H7 (cell line): ENCODE measurements around the gene SLC2A9. TPM values are rescaled to one million over a fixed set of nuclear protein-coding genes. Genes with fewer than 3 reads are reported as not detected.
A peak's percentile ranks its signal among the peaks of the same experiment; 100 is the strongest.

Experiments used
- DNase-seq: peaks from one replicate; pipeline ENCODE4 v3.0.0; 2012
- H3K27me3 ChIP-seq: 2 replicates; pipeline ENCODE4 v1.6.0; 2011; ENCODE audit warnings: mild to moderate bottlenecking, low read length; ENCODE audit not compliant: control insufficient read depth, insufficient read depth
- H3K36me3 ChIP-seq: replicated peaks from 2 replicates; pipeline ENCODE4 v1.5.1; 2011; ENCODE audit warnings: low read length; ENCODE audit not compliant: control insufficient read depth, insufficient read depth
- H3K4me3 ChIP-seq: 2 replicates; pipeline ENCODE4 v1.5.1; 2011; ENCODE audit warnings: low read depth, mild to moderate bottlenecking, control low read depth, low read length, moderate library complexity; ENCODE audit not compliant: insufficient read depth
- total RNA-seq: library from RNA; depleted of rRNA; stranded (reverse); fragments of >200 nt; shearing (Covaris generic); gene quantifications from 2 replicates; pipeline ENCODE4 v1.2.3, GENCODE V29; 2014

SLC2A9 gene
- total RNA-seq, 1 experiment from 2014 or later, result not detected

- Histone ChIP-seq H3K27me3 (no peaks in the 10 kb centered on the region), H3K36me3 (no peaks in the 10 kb centered on the region), H3K4me3 (no peak overlapping the region)
- DNase-seq, result no peak
Measured at GRCh38 chr4:10032625-10033024, 11.3 kb upstream of the SLC2A9 start.

GRCh38 chr4:10031668-10032590, 10.6 kb upstream of the SLC2A9 start:
- no peak for DNase-seq
- Histone ChIP-seq H3K4me3 (no peak overlapping the region), H3K36me3 (no peaks in the 10 kb centered on the region), H3K27me3 (no peaks in the 10 kb centered on the region)

DNA sequence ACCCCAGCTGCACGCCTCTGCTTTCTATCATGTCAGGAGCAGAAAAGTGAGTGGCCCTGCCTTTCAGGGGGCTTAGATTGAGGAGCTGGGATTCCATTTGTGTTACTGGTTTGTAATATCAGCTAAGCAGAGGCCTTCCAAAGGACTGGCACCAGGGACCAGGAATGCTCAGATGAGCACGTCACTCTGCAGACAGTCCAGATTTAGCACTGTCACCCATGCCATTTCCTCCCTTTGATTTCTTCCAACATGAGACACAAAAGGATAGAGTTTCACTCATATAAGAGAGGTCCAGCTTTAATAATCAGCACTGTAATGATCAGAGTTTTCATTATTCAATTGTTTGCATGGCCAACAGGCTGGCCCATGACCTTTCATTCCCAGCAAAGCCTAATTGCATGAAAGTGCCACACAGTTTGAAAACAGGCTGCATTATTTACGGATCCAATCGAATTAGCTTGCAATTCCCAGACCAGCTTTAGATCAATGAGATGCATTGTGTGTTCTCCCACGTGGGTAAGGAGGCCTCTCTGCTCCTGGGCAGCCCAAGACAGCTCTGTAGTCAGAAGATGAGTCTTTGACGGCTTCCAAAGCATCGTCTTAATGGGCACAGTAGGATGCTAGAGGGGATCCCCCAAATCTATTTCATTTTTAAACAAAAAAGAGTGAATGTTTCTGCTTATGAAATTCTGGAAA, 9.8 kb upstream of the SLC2A9 start:
- no peak for DNase-seq
- Histone ChIP-seq H3K4me3 (no peak overlapping the region), H3K36me3 (no peaks in the 10 kb centered on the region), H3K27me3 (no peaks in the 10 kb centered on the region)

DNA sequence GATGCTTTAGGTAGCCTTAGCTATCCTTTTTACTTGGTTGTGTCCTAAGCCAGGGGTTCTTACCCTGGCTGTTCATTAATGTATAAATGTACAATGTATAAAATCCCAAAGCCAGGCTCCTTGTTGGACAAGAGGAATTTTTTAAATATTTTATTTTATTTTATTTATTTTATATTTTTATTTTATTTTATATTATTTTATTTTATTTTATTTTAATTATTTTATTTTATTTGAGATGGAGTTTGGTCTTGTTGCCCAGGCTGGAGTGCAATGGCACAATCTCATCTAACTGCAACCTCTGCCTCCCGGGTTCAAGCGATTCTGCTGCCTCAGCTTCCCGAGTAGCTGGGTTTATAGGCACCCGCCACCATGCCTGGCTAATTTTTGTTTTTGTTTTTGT, 8.1 kb upstream of the SLC2A9 start:
- H3K4me3 ChIP-seq, result no peak overlapping the region
- DNase-seq, result no peak
- H3K36me3 ChIP-seq, result no peaks in the 10 kb centered on the region
- H3K27me3 ChIP-seq, result no peaks in the 10 kb centered on the region

DNA sequence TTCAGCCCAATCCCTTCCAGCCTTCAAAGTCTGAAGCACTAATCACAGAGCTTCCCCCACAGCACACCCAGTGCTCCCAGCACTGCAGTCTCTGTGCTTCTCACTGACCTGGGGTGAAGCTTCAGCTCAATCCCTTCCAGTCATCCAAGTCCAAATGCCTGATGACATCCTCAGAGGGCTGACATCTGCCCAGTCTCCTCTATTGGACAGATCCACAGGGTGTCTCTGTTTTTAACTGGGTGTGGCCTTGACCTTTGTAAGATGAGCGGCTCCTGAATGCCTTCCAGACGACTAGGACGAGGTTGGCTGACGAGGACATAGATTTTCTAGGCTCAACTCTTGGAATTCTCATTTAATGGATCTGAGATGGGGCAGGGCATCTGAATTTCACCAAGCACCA, 7.6 kb upstream of the SLC2A9 start:
- H3K27me3 ChIP-seq, result no peaks in the 10 kb centered on the region
- DNase-seq, result no peak
- no peak overlapping the region for H3K4me3 ChIP-seq
- no peaks in the 10 kb centered on the region for H3K36me3 ChIP-seq

GRCh38 chr4:10026485-10026884, 5.2 kb upstream of the SLC2A9 start:
- Histone ChIP-seq H3K36me3 (no peaks in the 10 kb centered on the region), H3K4me3 (no peak overlapping the region)
- no peak for DNase-seq

DNA sequence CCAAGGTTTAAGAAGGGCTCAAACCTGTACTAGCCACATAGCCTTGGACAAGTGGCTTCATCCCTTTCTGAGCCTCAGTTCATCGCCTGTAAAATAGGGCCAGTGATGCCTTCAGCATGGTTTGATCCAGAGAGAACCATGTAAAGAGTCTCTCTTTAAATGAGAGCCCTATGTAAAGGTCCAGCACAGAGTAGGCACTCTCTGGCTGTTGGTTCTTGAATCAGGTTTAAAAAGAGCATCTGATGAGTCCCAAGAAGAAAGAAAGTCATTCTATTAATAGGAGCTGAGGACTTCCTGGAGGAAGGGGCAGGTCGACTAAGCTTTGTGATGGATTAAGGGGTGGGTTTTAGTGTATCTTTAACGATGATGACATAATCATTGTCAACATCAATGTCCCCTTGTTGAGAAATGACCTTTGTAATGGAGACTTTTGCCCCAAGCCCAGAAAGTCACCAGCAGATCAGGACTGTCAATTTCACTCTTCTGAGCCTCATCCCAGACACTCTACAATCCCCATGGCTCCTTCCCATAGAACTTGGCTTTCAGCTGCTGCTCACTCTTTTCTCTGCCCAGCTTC, 4.0 kb upstream of the SLC2A9 start:
- Histone ChIP-seq H3K4me3 (no peak overlapping the region), H3K27me3 (no peaks in the 10 kb centered on the region), H3K36me3 (no peaks in the 10 kb centered on the region)
- DNase-seq, result no peak

More at GRCh38 chr4:10026485-10026884, 5.2 kb upstream of the SLC2A9 start:
- no peaks in the 10 kb centered on the region for H3K27me3 ChIP-seq

DNA sequence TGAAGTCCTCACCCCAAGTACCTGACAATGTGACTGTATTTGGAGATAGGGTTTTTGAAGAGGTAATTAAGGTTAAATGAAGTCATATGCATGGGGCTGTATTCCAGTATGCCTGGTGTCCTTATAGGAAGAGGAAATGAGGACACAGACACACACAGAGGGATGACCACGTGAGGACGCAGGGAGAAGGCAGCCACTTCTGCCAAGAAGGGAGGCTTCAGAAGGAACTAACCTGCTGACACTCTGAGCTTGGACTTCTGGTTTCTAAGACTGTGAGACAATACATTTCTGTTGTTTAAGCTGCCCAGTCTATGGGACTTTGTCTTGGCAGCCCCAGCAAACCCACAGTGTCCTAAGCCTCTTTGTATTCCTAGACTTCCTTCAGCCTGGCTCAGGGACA, 3.0 kb upstream of the SLC2A9 start:
- H3K4me3 ChIP-seq, result no peak overlapping the region
- peaks cover 4% of the 10 kb centered on the region; the same call in 1 of the 2 replicates for H3K27me3 ChIP-seq
- DNase-seq, result no peak
- no peaks in the 10 kb centered on the region for H3K36me3 ChIP-seq

DNA sequence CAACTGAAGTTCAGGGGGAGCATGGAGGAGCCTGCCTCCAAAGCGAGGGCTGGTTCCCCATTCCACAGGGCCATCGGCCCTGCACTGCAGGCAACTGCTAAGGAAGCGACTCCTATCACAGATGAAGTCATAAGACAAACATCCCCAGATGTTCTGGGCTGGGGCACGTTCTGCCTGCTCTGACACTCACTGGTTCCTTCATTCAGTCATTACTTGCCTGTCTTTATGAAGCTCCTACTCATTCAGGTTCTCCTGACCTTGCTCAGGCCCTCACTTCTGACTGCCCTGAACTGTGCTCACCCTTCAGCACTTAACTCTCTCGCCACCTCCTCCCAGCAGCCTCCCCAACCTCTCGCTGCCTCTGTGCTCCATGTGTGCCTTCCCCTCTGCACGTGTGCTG, 2.5 kb upstream of the SLC2A9 start:
- Histone ChIP-seq H3K4me3 (no peak overlapping the region), H3K36me3 (no peaks in the 10 kb centered on the region), H3K27me3 (peaks cover 6% of the 10 kb centered on the region; the same call in 1 of the 2 replicates)
- no peak for DNase-seq

- Histone ChIP-seq H3K36me3 (no peaks in the 10 kb centered on the region), H3K4me3 (no peak overlapping the region), H3K27me3 (peaks cover 6% of the 10 kb centered on the region; the same call in 1 of the 2 replicates)
- no peak for DNase-seq
Measured at GRCh38 chr4:10023050-10023419, 1.7 kb upstream of the SLC2A9 start.

DNA sequence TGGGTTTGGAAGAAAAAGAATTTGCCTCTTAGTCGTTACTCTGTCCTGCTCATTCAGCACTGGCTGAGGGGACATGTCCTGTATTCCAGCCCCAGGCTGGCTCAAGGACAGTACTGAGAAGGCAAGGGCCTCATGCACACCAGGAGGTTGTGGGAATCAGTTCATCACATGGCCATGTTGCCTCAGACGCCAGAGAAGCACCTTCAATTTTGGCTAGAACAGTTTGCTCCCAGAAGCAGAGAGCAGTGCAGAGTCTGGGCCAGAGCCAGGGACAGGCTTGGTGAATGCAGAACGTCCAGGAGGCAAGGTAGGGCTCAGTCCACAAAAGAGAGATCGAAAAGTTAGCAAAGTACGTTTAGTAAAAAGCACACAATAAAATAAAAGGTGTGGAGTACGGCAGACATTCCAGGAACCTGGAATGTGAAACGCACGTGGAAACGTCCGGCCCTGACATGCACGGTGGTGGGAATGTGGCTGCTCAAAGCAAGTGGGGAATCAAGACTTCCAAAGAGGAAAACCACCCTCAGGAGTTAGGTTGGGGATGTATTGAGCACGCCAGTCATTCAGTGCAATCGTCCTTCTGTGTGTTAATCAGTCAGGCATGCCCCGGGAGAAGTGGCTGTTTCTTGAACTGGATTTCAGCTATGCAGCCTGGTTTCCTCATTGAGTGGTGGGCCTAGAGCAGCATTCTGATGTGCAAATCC, 1.2 kb upstream of the SLC2A9 start:
- H3K36me3 ChIP-seq, result no peaks in the 10 kb centered on the region
- no peak for DNase-seq
- no peak overlapping the region for H3K4me3 ChIP-seq
- H3K27me3 ChIP-seq, result peaks cover 6% of the 10 kb centered on the region

- DNase-seq, result no peak
- Histone ChIP-seq H3K27me3 (peaks cover 6% of the 10 kb centered on the region), H3K36me3 (no peaks in the 10 kb centered on the region), H3K4me3 (no peak overlapping the region)
Measured at GRCh38 chr4:10021653-10022023, 341 bp upstream of the SLC2A9 start.

- Histone ChIP-seq H3K4me3 (no peak overlapping the region), H3K27me3 (peaks cover 6% of the 10 kb centered on the region), H3K36me3 (no peaks in the 10 kb centered on the region)
- DNase-seq, result no peak
Measured at GRCh38 chr4:10020106-10020505, 1.2 kb downstream of the SLC2A9 start.

GRCh38 chr4:10019521-10020051, 1.7 kb downstream of the SLC2A9 start:
- Histone ChIP-seq H3K27me3 (peaks cover 6% of the 10 kb centered on the region), H3K36me3 (no peaks in the 10 kb centered on the region), H3K4me3 (peak overlapping the region; percentile 46; the same call in 1 of the 2 replicates)
- DNase-seq, result no peak
